ENCODE results near the gene QDPR.

Gene QDPR

GRCh38 chr4:17504081-17504480 is 7.8 kb downstream of the QDPR start:
- H3K4me3 ChIP-seq (ENCODE audit: low read depth, low read length) = no peak overlapping the region
- no peak for TF ChIP-seq CTCF (IDR thresholded peaks at IDR 0.05; ENCODE audit: low read depth, low read length)

- H3K4me3 ChIP-seq (ENCODE audit: low read depth, low read length) = no peak overlapping the region
- TF ChIP-seq CTCF (IDR thresholded peaks at IDR 0.05; ENCODE audit: low read depth, low read length) = no peak
Measured at GRCh38 chr4:17502756-17503155, 9.1 kb downstream of the QDPR start.

GRCh38 chr4:17500574-17500973 is 11.3 kb downstream of the QDPR start:
- no peak overlapping the region for H3K4me3 ChIP-seq (ENCODE audit: low read depth, low read length)
- TF ChIP-seq CTCF (IDR thresholded peaks at IDR 0.05; ENCODE audit: low read depth, low read length) = no peak

- H3K4me3 ChIP-seq (ENCODE audit: low read depth, low read length) = no peak overlapping the region
- TF ChIP-seq CTCF (IDR thresholded peaks at IDR 0.05; ENCODE audit: low read depth, low read length) = no peak
Measured at GRCh38 chr4:17497890-17498523, 13.9 kb downstream of the QDPR start.

- no peak for TF ChIP-seq CTCF (IDR thresholded peaks at IDR 0.05; ENCODE audit: low read depth, low read length)
- H3K4me3 ChIP-seq (ENCODE audit: low read depth, low read length) = no peak overlapping the region
Measured at GRCh38 chr4:17494258-17495190, 17.4 kb downstream of the QDPR start.

- no peak overlapping the region for H3K4me3 ChIP-seq (ENCODE audit: low read depth, low read length)
- TF ChIP-seq CTCF (IDR thresholded peaks at IDR 0.05; ENCODE audit: low read depth, low read length) = no peak
Measured at GRCh38 chr4:17493619-17494018, 18.3 kb downstream of the QDPR start.

GRCh38 chr4:17492876-17493275 is 19.0 kb downstream of the QDPR start:
- no peak for TF ChIP-seq CTCF (IDR thresholded peaks at IDR 0.05; ENCODE audit: low read depth, low read length)
- no peak overlapping the region for H3K4me3 ChIP-seq (ENCODE audit: low read depth, low read length)
